AG08396 (cell line): Measurements from ENCODE around the gene HOXD11.

Experiments used
- DNase-seq: peaks from one replicate; pipeline ENCODE4 v3.0.0; 2012; ENCODE audit warnings: low spot score, mixed read lengths

The HOXD11 gene

GRCh38 chr2:176149481-176149938 lies 42.4 kb downstream of the HOXD11 start:
- no peak for DNase-seq

DNA sequence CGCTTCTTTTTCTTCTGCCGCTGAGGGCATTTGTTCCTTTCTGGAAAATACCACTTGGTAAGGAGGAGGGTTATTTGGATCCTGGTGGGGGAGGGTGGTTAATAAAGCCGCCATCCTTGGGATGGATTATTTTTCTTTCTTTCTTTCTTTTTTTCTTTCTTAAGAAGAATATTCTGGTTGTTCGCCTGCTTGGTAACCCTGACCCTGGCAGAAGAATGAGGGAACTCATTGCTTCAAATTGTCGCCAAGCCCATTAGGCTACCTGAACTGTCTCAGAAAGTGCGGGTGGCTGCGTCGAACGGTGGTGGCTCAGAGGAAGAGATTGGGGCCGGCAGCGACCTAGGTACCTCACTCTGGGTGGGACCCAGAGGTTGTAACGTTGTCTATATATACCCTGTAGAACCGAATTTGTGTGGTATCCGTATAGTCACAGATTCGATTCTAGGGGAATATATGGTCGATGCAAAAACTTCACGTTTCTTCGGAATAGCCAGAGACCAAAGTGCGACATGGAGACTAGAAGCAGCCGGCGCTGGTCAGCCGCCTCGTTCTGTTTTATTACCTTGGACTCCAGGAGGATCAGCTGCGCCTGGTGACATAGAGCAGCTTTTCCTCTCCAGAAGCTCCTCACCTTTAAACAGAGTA lies 43.0 kb downstream of the HOXD11 start:
- no peak for DNase-seq

GRCh38 chr2:176150584-176151441 lies 43.7 kb downstream of the HOXD11 start:
- DNase-seq, result no peak

DNA sequence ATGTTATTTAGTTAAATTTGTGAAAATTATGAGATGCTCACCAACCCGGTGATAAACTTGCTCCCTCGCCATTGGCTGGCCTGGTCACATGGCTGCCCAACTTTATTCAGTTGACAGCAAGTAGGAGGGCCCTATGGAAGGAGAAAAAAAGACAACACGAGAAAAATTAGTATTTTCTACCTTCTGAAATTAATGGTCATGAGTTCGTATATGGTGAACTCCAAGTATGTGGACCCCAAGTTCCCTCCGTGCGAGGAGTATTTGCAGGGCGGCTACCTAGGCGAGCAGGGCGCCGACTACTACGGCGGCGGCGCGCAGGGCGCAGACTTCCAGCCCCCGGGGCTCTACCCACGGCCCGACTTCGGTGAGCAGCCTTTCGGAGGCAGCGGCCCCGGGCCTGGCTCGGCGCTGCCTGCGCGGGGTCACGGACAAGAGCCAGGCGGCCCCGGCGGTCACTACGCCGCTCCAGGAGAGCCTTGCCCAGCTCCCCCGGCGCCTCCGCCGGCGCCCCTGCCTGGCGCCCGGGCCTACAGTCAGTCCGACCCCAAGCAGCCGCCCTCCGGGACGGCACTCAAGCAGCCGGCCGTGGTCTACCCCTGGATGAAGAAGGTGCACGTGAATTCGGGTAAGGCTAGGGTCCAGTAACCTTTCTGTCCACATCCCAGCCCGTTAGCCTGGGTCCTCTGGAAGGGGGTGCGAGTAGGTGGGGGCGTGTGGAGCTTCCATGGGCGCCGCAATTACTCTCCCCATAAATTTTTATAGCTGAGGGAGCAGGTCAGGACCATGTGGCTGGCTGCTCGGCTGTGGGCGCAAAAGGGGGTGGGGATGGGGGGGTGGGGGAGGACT lies 44.6 kb downstream of the HOXD11 start, which contains the start of gene HOXD4:
TSS of gene HOXD4 (plus strand) at position 109 of the 846 bp plus-strand sequence. CDS start at position 193, 84 bp downstream.
- no peak for DNase-seq

- DNase-seq, result no peak
Observed at GRCh38 chr2:176152350-176153181, 45.5 kb downstream of the HOXD11 start.

GRCh38 chr2:176154576-176155252 lies 47.6 kb downstream of the HOXD11 start:
- DNase-seq, result no peak

DNA sequence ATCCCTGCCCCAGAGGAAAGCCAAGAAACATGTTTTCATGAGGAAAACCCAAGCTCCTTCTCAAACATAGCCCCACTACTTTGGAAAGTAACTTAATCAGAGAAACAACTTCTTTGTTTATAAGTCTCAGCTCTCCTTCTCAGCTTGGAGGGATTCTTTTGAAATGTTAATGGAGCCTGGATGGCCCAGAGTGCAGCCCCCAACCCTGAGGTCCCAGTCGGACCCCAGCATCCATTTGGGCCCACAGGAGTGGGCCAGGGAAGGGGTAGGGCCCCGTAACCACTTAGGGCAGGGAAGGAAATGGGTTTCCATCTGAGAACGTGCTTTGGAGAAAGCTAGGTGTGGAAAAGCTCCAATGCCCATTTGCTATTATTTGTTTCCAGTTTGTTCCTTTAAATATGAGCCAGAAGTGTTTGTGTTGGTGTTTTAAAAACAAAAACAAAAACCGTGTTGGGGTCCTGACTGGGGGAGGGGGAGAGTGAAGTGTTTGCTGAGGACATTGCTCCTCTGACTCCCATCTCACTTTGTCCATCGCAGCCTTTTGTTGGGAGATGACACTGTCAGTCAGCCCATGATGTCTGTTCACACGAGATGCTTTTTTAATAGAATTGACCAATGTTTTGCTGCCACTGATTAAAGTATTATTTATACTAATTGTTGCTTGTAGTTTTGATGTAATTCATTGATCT lies 48.4 kb downstream of the HOXD11 start:
- DNase-seq, result no peak

DNA sequence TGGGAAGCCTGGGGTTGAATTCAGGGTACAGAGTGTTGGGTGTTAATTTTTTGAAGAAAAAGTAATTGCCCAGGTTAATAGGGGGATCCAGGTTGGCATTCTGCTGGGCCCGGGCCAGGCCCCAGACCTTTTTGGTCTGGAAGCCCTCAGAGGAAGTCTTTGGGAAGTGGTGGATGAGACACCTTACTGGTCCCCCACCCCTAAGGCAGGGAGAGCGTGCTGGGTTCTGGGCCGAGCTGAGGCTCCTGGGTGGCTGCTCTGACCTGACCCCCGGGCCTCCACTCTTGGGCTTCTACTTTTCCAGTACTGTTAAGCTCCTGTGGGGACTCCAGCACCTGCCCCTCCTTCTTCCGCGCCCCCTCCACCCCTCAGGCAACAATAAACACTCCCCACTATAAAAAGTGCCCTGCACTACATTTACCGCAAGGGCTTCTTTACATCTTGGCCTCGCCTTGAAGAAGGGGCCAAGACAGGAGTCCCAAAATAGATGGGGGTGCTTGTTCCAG lies 49.3 kb downstream of the HOXD11 start:
- no peak for DNase-seq

DNA sequence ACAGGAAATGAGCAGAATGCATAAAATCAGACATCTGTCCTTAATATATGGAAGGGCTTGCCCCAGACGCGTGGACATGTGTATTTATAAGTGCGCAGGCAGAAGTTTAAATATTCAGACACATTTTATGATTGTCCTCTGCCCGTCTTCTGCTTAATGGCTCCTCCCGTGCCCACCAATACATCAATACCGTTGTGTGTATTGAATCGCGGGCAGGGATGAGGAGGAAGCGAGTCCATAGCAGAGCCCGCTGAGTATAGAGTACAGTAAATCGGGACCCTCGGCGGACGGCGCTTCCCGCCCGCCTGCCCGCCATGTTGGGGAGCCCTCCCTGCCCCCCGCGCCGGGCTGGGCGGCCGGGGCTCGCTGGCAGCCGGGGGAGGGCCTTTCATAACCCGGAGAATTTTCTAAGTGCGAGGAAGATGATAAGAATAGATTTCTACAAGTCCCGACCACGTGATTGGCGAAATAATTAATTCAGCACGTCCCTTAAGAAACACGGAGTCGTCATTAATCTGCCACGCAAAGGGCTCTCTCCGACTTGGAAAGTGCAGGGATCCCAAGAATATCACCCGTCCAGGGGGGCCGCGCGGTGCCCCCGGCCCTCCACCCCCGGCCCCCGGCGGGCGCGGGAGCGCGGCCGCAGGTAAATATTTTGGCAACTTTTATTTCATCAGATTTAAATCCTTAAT lies 49.9 kb downstream of the HOXD11 start, which contains the start of gene HOXD3:
TSS of gene HOXD3 (plus strand) at position 501 of the 692 bp plus-strand sequence. CDS start 11,808 bp downstream, outside the sequence.
- DNase-seq, result no peak

DNA sequence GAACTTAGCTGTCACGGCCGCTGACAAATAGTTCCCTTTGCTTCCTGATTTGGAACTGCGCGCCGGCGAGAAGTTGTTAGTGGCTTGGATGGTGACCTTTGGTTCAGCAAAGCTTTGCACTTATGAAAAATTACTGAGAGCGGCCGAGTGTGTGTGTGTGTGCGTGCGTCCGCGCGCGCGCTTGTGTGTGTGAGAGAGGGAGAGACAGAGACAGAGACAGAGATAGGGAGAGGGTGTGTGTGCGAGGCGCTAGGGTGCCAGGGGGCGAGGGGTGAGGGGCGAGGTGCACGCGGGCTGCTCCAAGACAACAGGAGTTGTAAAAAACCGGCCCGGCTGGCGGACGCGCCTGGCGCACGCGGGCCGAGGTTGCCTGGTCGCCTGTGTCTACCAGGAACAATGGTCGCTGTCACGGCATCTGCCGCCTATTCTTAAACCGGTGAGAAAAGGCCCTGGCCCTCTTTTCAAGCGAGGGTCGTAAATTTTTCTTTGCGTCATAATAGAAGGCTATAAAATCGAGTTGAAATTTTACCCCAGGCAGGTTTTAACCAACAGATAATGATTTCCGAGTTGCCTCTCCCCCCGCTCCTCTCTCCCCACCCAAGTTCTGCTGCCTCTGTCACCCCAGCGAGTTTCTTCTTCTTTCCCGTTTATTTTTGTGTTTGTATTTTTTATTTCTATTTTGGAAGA lies 50.6 kb downstream of the HOXD11 start:
- DNase-seq, result no peak

DNA sequence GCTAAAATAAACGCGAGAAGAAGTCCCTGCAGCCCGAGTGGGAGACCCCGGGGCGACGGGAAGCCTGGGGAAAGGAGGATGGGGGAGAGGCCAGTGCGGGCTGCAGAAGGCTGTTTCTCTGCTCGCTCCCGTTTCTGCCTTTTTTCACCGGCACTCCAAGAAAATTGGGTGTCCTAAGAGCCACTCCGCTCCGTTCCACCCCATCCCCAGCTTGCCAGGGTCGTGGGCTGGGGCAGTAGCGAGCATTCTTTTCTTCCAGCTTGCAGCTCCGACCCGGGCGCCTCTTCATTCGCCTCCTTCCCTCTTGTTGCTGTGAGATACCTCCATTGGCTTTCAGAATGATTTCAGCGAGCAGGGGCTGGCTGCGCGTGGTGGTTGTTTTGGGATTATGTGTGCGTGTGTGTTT lies 51.1 kb downstream of the HOXD11 start:
- DNase-seq, result no peak

DNA sequence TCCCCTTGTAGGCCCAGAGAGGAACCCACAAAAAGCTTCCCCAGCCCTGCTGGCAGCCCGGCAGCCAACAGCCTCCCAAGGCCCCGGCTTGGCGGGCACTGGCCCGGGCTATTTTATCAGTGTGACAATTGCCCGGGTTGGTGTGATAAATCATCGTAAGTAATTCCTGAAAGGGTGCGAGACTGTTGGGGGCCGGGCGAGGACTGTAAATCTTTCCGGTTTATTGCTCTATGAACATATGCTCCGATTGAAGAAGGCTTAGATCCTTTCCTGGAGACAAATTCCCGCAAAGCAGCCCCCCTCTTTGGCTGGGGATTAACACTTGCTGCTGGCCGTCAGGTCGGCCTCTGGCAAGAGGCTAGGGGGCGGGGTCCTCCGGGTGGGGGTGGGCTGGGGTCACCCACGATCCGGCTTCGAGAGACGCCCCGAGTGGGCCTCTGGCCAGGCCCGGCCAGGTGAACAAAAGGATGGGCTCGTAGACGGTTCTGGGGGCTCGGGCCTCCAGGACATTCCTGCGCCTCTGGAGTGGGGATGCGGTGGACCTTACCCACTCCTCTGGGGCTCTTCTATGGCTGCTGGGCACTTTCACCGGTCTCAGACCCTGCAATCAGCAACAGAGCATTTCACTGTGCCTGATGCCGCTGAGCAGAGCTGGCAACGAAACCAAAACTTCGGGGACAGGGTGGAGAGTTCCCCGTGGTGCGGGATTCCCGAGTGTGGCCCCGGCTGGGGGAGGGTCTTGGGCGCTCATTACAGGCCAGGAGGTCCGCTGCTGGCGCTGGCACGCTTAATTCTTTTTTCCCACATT lies 52.0 kb downstream of the HOXD11 start:
- DNase-seq, result no peak
